Transverse colon (tissue), 4 donors: ENCODE results near the gene STARD7. TPM values are rescaled to one million over a fixed set of nuclear protein-coding genes. Genes with fewer than 3 reads are reported as not detected.

Experiments used
- DNase-seq: peaks from one replicate; pipeline ENCODE4 v3.0.0-alpha.2; 2019
- H3K27ac ChIP-seq, 4 donors: fragments of 200-600 bp; sonication (generic); 2 replicates each; pipeline ENCODE4 v1.5.1; 2016 to 2018; ENCODE audit warnings: inconsistent platforms in 4 of 4
- H3K27me3 ChIP-seq: fragments of 200-600 bp; sonication (generic); 2 replicates; pipeline ENCODE4 v1.5.1; 2017; ENCODE audit warnings: inconsistent platforms
- H3K36me3 ChIP-seq, 4 donors: fragments of 200-600 bp; sonication (generic); 2 replicates each; pipeline ENCODE4 v1.5.1; 2017 to 2019; ENCODE audit warnings: inconsistent platforms in 4 of 4
- H3K4me1 ChIP-seq, 4 donors: fragments of 200-600 bp; sonication (generic); 2 replicates each; pipeline ENCODE4 v1.5.1; 2017 to 2020; ENCODE audit warnings: inconsistent platforms in 4 of 4
- H3K4me3 ChIP-seq, 4 donors: fragments of 200-600 bp; sonication (generic); 1 replicate in 1 of 4; 2 replicates in 3 of 4; pipeline versions ENCODE4 v1.5.1 to v1.6.1; 2017 to 2019; ENCODE audit warnings: inconsistent platforms in 4 of 4
- H3K9me3 ChIP-seq, 2 donors: fragments of 200-600 bp; sonication (generic); 2 replicates each; pipeline ENCODE4 v1.5.1; 2017 to 2019; ENCODE audit warnings: inconsistent platforms in 2 of 2
- EP300 ChIP-seq: sonication (generic); formaldehyde crosslinking; IDR thresholded peaks from one replicate; pipeline ENCODE4 v1.6.1; 2017; ENCODE audit warnings: antibody characterized with exemption, low read depth
- POLR2A ChIP-seq: fragments of 450-650 bp; IDR thresholded peaks from one replicate; pipeline ENCODE4 v1.6.1; 2016; ENCODE audit warnings: antibody characterized with exemption, mild to moderate bottlenecking, moderate library complexity
- POLR2AphosphoS5 ChIP-seq, 3 donors: sonication (generic); formaldehyde crosslinking; IDR thresholded peaks; one replicate each; pipeline ENCODE4 v1.6.1; 2016; ENCODE audit warnings: antibody characterized with exemption in 3 of 3
- WGBS, 2 donors: methylation state at CpG; one replicate each; pipeline ENCODE4 v1.1.5; 2018; ENCODE audit warnings: low coverage in 1 of 2; 5-methylcytosine and 5-hydroxymethylcytosine counted together
- in situ Hi-C, 4 donors: fragments of 200-750 bp; cut with MboI; loops; one replicate each; pipeline versions ENCODE4 v1.15.0 to v1.15.1; 2017; ENCODE audit warnings: low sequenced_read_pairs in 3 of 4, low pct_ligation_motif_present in 1 of 4, low pct_unique_long_range_greater_than_20kb in 1 of 4
- intact Hi-C: fragments of 100-400 bp; cut with DNase I; formaldehyde crosslinking; loops from one replicate; pipeline ENCODE4 v1.15.1; 2023; ENCODE audit warnings: low total_unique reads
- total RNA-seq, 4 donors: library from RNA; depleted of rRNA; stranded (reverse); fragments of >200 nt; gene quantifications; one replicate each; pipeline ENCODE4 v1.1.0, GENCODE V29; 2016
- TF ChIP-seq, protein P1 (sequence below), 5 experiments: fragments of 200-600 bp in 3 of 5; fragments of 450-650 bp in 2 of 5; sonication (generic) in 3 of 5; IDR thresholded peaks; 1 replicate in 2 of 5; 2 replicates in 3 of 5; pipeline ENCODE4 v1.5.1; 2016 to 2017; ENCODE audit warnings: antibody characterized with exemption in 5 of 5, inconsistent platforms in 3 of 5, mild to moderate bottlenecking in 2 of 5, moderate library complexity in 1 of 5

STARD7 gene
- total RNA-seq, 4 donors from 2014 or later = 74.1 to 155 (median 139) TPM

DNA sequence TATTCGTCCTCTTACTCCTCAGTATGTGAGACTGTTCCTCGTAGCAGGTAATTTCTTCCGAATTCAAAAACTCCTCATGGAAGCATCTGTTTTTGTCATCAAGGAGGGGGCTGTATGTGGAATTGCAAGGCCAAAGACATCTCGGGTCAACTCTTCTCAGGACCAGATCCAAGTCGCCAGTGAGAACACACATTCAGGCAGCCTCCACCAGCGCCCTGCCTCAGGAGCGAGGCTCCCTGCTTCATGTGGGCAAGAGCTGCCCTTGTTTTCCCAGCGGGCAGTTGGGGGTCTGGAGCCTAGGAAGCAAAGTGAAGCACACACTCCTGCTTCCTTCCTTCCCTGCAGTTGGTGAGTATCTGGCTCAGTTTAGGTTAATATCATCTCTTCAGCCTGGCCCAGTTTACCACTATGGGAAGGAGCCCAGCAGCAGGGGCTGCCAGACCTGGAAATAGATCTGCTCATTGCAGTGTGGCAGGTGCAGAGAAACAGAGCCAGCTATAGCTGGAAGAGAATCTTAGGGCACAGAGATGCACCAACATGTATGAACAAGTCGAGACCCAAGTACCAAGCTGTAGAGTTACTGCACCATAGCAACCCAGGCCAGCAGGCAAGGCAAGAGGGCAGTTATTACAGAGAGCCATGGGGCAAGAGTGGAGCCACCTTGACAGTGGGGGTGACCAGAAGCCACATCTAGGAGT lies 31.9 kb upstream of the STARD7 start:
- TF ChIP-seq POLR2AphosphoS5 (IDR thresholded peaks at IDR 0.05) (no peak), EP300 (no peak), POLR2A (no peak)
- TF ChIP-seq, protein P1, sequence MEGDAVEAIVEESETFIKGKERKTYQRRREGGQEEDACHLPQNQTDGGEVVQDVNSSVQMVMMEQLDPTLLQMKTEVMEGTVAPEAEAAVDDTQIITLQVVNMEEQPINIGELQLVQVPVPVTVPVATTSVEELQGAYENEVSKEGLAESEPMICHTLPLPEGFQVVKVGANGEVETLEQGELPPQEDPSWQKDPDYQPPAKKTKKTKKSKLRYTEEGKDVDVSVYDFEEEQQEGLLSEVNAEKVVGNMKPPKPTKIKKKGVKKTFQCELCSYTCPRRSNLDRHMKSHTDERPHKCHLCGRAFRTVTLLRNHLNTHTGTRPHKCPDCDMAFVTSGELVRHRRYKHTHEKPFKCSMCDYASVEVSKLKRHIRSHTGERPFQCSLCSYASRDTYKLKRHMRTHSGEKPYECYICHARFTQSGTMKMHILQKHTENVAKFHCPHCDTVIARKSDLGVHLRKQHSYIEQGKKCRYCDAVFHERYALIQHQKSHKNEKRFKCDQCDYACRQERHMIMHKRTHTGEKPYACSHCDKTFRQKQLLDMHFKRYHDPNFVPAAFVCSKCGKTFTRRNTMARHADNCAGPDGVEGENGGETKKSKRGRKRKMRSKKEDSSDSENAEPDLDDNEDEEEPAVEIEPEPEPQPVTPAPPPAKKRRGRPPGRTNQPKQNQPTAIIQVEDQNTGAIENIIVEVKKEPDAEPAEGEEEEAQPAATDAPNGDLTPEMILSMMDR (IDR thresholded peaks at IDR 0.05) = no peak
- intact Hi-C loops = no loop called here
- Histone ChIP-seq H3K27ac (no peak overlapping the region), H3K4me1 (peaks cover 0 to 3% (median 0%) of the 10 kb centered on the region in 4 donors), H3K27me3 (no peaks in the 10 kb centered on the region), H3K4me3 (no peak overlapping the region), H3K9me3 (no peaks in the 10 kb centered on the region), H3K36me3 (no peaks in the 10 kb centered on the region)
- DNase-seq = no peak
- in situ Hi-C loops = no loop called here
- WGBS, 2 donors = 96 to 100% methylated on average over 2 to 9 of the region's 9 CpGs

DNA sequence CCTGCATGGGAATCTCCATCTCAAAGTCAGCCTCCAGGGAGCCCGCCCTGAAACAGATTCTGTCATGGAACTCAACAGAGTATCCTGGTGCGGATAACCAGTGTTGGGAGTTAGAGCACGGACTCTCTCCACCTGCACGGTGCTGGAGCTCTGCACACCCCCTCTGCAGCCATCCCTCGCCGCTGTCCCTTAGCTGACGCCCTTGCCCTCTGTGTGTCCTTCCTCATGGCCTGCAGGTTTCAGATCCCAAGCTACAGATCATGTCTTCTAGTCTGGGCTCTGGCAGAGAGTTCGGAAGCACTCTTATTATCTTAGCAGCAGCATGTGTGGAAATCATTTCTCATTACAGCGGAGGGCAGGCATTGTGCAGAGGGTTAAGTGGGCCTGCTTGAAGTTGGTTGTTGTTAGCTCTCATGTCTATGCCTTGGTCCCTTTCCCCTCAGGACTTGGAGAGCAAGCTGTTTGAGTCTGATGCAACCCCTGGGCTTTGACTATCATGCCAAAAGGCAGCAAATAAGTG lies 31.2 kb upstream of the STARD7 start:
- H3K4me3 ChIP-seq = no peak overlapping the region
- no peaks in the 10 kb centered on the region for H3K36me3 ChIP-seq
- intact Hi-C loops = no loop called here
- peaks cover 0 to 3% (median 0%) of the 10 kb centered on the region in 4 donors for H3K4me1 ChIP-seq
- TF ChIP-seq EP300 (no peak), POLR2A (no peak), POLR2AphosphoS5 (IDR thresholded peaks at IDR 0.05) (no peak)
- TF ChIP-seq, protein P1 (IDR thresholded peaks at IDR 0.05) = no peak
- H3K9me3 ChIP-seq = no peaks in the 10 kb centered on the region
- H3K27ac ChIP-seq = no peak overlapping the region
- in situ Hi-C loops = no loop called here
- DNase-seq = no peak
- 92 to 98% methylated on average over 5 to 9 of the region's 9 CpGs for whole genome bisulfite sequencing, 2 donors
- no peaks in the 10 kb centered on the region for H3K27me3 ChIP-seq

DNA sequence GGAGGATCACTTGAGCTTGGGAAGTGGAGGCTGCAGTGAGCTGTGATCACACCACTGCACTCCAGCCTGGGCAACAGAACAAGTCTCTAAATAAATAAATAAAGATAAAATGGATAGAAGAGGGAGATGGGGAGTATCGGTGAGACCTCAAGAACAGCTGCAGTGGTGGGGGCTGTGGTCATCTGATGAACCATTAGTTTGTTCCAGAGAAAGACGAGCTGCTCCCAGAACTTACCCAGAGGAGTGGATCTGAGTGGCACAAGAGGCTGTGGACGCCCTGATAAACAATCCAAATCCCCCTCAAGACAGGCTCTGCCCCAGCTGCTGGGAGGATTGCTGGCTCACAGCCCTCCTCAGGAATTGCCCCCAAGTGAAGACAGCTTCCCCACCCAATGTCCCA lies 30.5 kb upstream of the STARD7 start:
- intact Hi-C loops = no loop called here
- in situ Hi-C loops = no loop called here
- Histone ChIP-seq H3K9me3 (no peaks in the 10 kb centered on the region), H3K4me1 (peaks cover 0 to 3% (median 0%) of the 10 kb centered on the region in 4 donors), H3K36me3 (no peaks in the 10 kb centered on the region), H3K4me3 (no peak overlapping the region), H3K27ac (no peak overlapping the region), H3K27me3 (no peaks in the 10 kb centered on the region)
- DNase-seq = no peak
- TF ChIP-seq POLR2A = no peak
- no peak for TF ChIP-seq POLR2AphosphoS5 (IDR thresholded peaks at IDR 0.05)
- TF ChIP-seq, protein P1 (IDR thresholded peaks at IDR 0.05) = no peak
- no peak for TF ChIP-seq EP300
- 86 to 93% methylated on average over 3 of the region's 3 CpGs for WGBS, 2 donors

DNA sequence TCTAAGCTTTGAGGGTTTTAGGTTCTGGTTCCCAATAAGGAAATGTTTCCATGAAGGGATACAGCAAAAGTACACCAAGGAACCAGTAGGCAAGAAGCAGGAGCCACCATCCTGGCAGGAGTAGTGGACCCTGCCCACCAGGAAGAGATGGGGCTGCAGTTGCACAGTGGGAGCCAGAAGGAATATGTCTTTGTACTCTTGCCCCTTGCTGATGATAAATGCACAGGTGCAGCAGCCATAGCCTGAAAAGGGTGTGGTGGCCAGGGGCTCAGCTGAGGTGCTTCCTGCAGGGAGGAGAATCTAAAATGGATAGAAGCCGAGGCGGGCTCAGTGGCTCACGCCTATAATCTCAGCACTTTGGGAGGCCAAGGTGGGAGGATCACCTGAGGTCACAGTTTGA lies 29.6 kb upstream of the STARD7 start:
- H3K27ac ChIP-seq = no peak overlapping the region
- H3K4me3 ChIP-seq = no peak overlapping the region
- intact Hi-C loops (no loop called here), in situ Hi-C loops (no loop called here)
- DNase-seq = no peak
- H3K9me3 ChIP-seq = no peaks in the 10 kb centered on the region
- no peak for TF ChIP-seq EP300
- TF ChIP-seq POLR2AphosphoS5 (IDR thresholded peaks at IDR 0.05) = no peak
- TF ChIP-seq, protein P1 (IDR thresholded peaks at IDR 0.05) = no peak
- TF ChIP-seq POLR2A = no peak
- no peaks in the 10 kb centered on the region for H3K36me3 ChIP-seq
- no peaks in the 10 kb centered on the region for H3K27me3 ChIP-seq
- peaks cover 0 to 3% (median 0%) of the 10 kb centered on the region in 4 donors for H3K4me1 ChIP-seq
- WGBS, 2 donors = 80 to 87% methylated on average over 3 of the region's 3 CpGs
